Measurements from ENCODE around the gene CNPY4. TPM values are rescaled to one million over a fixed set of nuclear protein-coding genes. Genes with fewer than 3 reads are reported as not detected.

Gene CNPY4
- total RNA-seq, 1 donor = 40.2 TPM

- TF ChIP-seq CTCF (IDR thresholded peaks at IDR 0.05; ENCODE audit: insufficient read depth, low read depth, low read length) = no peak
- no peak overlapping the region for H3K4me3 ChIP-seq (ENCODE audit: low read depth, low read length)
- no peak for DNase-seq (ENCODE audit: low read depth)
Measured at GRCh38 chr7:100098913-100099312, 20.5 kb upstream of the CNPY4 start.

GRCh38 chr7:100099452-100099851 lies 20.0 kb upstream of the CNPY4 start:
- no peak for TF ChIP-seq CTCF (IDR thresholded peaks at IDR 0.05; ENCODE audit: insufficient read depth, low read depth, low read length)
- H3K4me3 ChIP-seq (ENCODE audit: low read depth, low read length) = peak overlapping the region; percentile 85
- DNase-seq (ENCODE audit: low read depth) = no peak

- peak; percentile 99 for DNase-seq (ENCODE audit: low read depth)
- TF ChIP-seq CTCF (IDR thresholded peaks at IDR 0.05; ENCODE audit: insufficient read depth, low read depth, low read length) = no peak
- peak overlapping the region; percentile 85 for H3K4me3 ChIP-seq (ENCODE audit: low read depth, low read length)
Measured at GRCh38 chr7:100100420-100101015, 18.9 kb upstream of the CNPY4 start.

GRCh38 chr7:100101016-100101862 lies 18.2 kb upstream of the CNPY4 start, which contains the start of the genes AP4M1 and MCM7:
Gene AP4M1, plus strand, starts transcription at chr7:100101643. Its CDS starts 72 bp downstream, at chr7:100101715.
Gene MCM7, minus strand, starts transcription at chr7:100101397. Its CDS starts 103 bp downstream, at chr7:100101294.
- peak; percentile 99 for DNase-seq (ENCODE audit: low read depth)
- TF ChIP-seq CTCF (IDR thresholded peaks at IDR 0.05; ENCODE audit: insufficient read depth, low read depth, low read length) = no peak
- peak within 1 kb of the TSS; percentile 85 for H3K4me3 ChIP-seq (ENCODE audit: low read depth, low read length)

GRCh38 chr7:100102950-100103840 lies 16.2 kb upstream of the CNPY4 start:
- H3K4me3 ChIP-seq (ENCODE audit: low read depth, low read length) = peak overlapping the region; percentile 85
- peak; percentile 94 for DNase-seq (ENCODE audit: low read depth)
- TF ChIP-seq CTCF (IDR thresholded peaks at IDR 0.05; ENCODE audit: insufficient read depth, low read depth, low read length) = no peak

GRCh38 chr7:100105534-100105933 lies 13.9 kb upstream of the CNPY4 start:
- TF ChIP-seq CTCF (IDR thresholded peaks at IDR 0.05; ENCODE audit: insufficient read depth, low read depth, low read length) = no peak
- DNase-seq (ENCODE audit: low read depth) = no peak
- no peak overlapping the region for H3K4me3 ChIP-seq (ENCODE audit: low read depth, low read length)
